ENCODE results near the gene CDC14B. TPM values are rescaled to one million over a fixed set of nuclear protein-coding genes. Genes with fewer than 3 reads are reported as not detected.

CDC14B gene
- 66.4 and 66.7 TPM in 2 replicates for total RNA-seq

DNA sequence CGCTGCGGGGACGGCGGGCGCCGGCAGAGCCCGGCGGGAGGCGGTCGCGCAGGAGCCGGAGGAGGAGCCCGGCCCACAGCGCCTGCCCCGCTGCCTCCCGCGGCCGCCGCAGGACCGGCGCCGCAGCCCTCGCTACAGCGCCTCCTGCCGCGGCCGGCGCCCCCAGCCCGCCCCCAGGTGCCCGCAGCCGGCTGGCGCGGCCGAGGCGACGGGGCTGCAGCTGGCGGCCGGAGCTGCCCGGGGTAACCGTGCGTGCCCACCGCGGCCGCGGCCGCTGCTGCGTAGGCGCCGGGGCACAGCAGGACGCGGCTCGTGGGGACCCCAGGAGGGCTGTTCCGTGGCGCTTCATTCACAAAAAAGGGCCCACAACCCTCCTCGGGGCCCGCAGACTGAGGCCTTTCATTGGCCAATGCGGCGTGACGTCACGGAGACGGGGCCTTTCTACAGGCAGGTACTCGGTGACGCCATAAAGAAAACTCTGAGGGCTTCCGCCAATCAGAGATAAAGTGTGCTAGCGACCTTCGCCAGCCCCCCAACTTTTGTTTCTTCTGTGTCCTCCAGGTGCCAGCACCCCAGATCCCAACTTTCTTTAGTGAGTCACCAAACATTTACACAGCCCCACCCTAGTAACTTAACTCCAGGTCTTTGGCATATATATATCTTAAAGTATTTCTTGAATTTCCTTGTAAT, at the start of gene CDC14B:
Gene CDC14B (minus strand): TSS at position 353 of the 690 bp plus-strand sequence. CDS start 465 bp downstream, outside the sequence.

GRCh38 chr9:96655198-96655851, 35.7 kb upstream of the CDC14B start, which contains the start of gene PRXL2C:
Gene PRXL2C, minus strand, starts transcription at chr9:96655317. Its CDS starts 36 bp downstream, at chr9:96655281.

Other genes with a start within 250 kb of the CDC14B start
- gene SLC35D2, start 236.1 kb downstream of the CDC14B start, total RNA-seq, result 13.8 and 14.6 TPM in 2 replicates
- gene ZNF367, start 201.5 kb downstream of the CDC14B start, total RNA-seq, result 0.97 TPM in 2 replicates
- gene HABP4, start 169.7 kb downstream of the CDC14B start, total RNA-seq, result 19.1 and 24.9 TPM in 2 replicates
- 65.9 and 79.4 TPM in 2 replicates for gene PRXL2C, start 35.5 kb upstream of the CDC14B start, total RNA-seq
- gene ZNF510, start 158.2 kb upstream of the CDC14B start, total RNA-seq, result 18.0 TPM in 2 replicates
- gene ZNF782, start 234.7 kb upstream of the CDC14B start, total RNA-seq, result 4.1 and 5.7 TPM in 2 replicates